CD4-positive, CD25-positive, alpha-beta regulatory T cell (primary cell): ENCODE data around the gene EVI5. TPM values are rescaled to one million over a fixed set of nuclear protein-coding genes. Genes with fewer than 3 reads are reported as not detected.

ENCODE experiments used
- ATAC-seq, 2 donors: fragments of 150-1000 bp; cut with Tn5 transposase; one replicate each; pipeline ENCODE4 v1.10.0; 2021; ENCODE audit warnings: low read depth in 2 of 2, moderate number of reproducible peaks in 2 of 2, moderate library complexity in 1 of 2
- DNase-seq, 3 donors: peaks; one replicate each; pipeline versions ENCODE4 v3.0.0 to v3.0.0-alpha.2; 2012 to 2022; ENCODE audit warnings: mixed read lengths in 1 of 3
- H3K27ac ChIP-seq: one replicate; pipeline ENCODE4 v1.7.0; 2013; ENCODE audit warnings: mild to moderate bottlenecking, low read length; ENCODE audit not compliant: insufficient read depth, poor library complexity, severe bottlenecking
- H3K27me3 ChIP-seq: one replicate; pipeline ENCODE4 v1.7.0; 2013; ENCODE audit warnings: low read length; ENCODE audit not compliant: control insufficient read depth, insufficient read depth
- H3K36me3 ChIP-seq: one replicate; pipeline ENCODE4 v1.7.0; 2013; ENCODE audit warnings: mild to moderate bottlenecking, low read length, moderate library complexity; ENCODE audit not compliant: control insufficient read depth, insufficient read depth
- H3K4me1 ChIP-seq: 2 replicates; pipeline ENCODE4 v1.7.0; 2013; ENCODE audit warnings: mild to moderate bottlenecking, low read length; ENCODE audit not compliant: insufficient read depth, control insufficient read depth, poor library complexity, severe bottlenecking
- H3K4me3 ChIP-seq: one replicate; pipeline ENCODE4 v1.7.0; 2013; ENCODE audit warnings: low read depth, mild to moderate bottlenecking, low read length, moderate library complexity
- H3K9me3 ChIP-seq, 2 experiments: 1 replicate in 1 of 2; 2 replicates in 1 of 2; pipeline ENCODE4 v1.7.0; 2013; ENCODE audit warnings: low read length in 2 of 2, mild to moderate bottlenecking in 1 of 2, moderate library complexity in 1 of 2; ENCODE audit not compliant: control insufficient read depth in 2 of 2
- H3K27ac Mint-ChIP-seq, 3 donors: one replicate each; pipeline ENCODE4 v1.8.0; 2020 to 2022; ENCODE audit warnings: mild to moderate bottlenecking in 3 of 3, mixed read lengths in 3 of 3, moderate library complexity in 2 of 3
- H3K27me3 Mint-ChIP-seq: one replicate; pipeline ENCODE4 v1.8.0; 2022; ENCODE audit warnings: mild to moderate bottlenecking, mixed read lengths
- H3K36me3 Mint-ChIP-seq: one replicate; pipeline ENCODE4 v1.8.0; 2020; ENCODE audit warnings: mixed read lengths
- H3K4me1 Mint-ChIP-seq, 4 donors: one replicate each; pipeline ENCODE4 v1.8.0; 2020 to 2022; ENCODE audit warnings: mixed read lengths in 4 of 4, mild to moderate bottlenecking in 1 of 4
- H3K4me3 Mint-ChIP-seq, 4 donors: one replicate each; pipeline ENCODE4 v1.8.0; 2020 to 2022; ENCODE audit warnings: mild to moderate bottlenecking in 4 of 4, mixed read lengths in 4 of 4, moderate library complexity in 3 of 4
- H3K9me3 Mint-ChIP-seq, 7 donors: one replicate each; pipeline ENCODE4 v1.8.0; 2020 to 2022; ENCODE audit warnings: mixed read lengths in 7 of 7, mild to moderate bottlenecking in 3 of 7, moderate library complexity in 2 of 7
- polyA plus RNA-seq, 4 donors: library from polyadenylated mRNA; unstranded; fragments of 300-500 nt; fragmentation: Illumina TruSeq; gene quantifications; one replicate each; pipeline ENCODE4 v1.2.3, GENCODE V29; 2021
- total RNA-seq: library from RNA; stranded (reverse); gene quantifications from one replicate; pipeline ENCODE4 v1.2.3, GENCODE V29; 2022

EVI5 gene
- total and polyA plus RNA-seq, 5 donors from 2014 or later, result 0.52 to 2.7 (median 0.59) TPM

DNA sequence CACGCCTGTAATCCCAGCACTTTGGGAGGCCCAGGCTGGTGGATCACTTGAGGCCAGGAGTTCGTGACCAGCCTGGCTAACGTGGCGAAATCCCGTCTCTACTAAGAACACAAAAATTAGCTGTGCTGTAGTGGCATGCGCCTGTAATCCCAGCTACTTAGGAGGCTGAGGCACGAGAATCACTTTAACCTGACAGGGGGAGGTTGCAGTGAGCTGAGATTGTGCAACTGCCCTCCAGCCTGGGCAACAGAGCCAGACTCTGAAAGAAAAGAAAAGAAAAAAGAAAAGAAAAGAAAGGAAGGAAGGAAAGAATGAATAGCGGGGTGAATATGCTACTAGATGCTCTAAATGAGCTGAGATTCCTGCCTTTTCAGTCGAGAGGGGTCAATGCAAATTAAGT is 305.3 kb downstream of the EVI5 start:
- H3K4me3 ChIP-seq, result no peak overlapping the region
- peaks cover 24% of the 10 kb centered on the region for H3K36me3 Mint-ChIP-seq
- H3K36me3 ChIP-seq, result no peaks in the 10 kb centered on the region
- H3K27me3 Mint-ChIP-seq, result peaks cover 22% of the 10 kb centered on the region
- peak overlapping the region; percentile 81 to 92 (median 83) for H3K27ac Mint-ChIP-seq
- H3K9me3 ChIP-seq, result no peaks in the 10 kb centered on the region
- H3K27ac ChIP-seq, result no peak overlapping the region
- H3K27me3 ChIP-seq, result no peaks in the 10 kb centered on the region
- H3K9me3 Mint-ChIP-seq, result no peaks in the 10 kb centered on the region
- ATAC-seq (no peak), DNase-seq (no peak)
- peaks cover 17 to 77% (median 23%) of the 10 kb centered on the region in 4 donors for H3K4me1 Mint-ChIP-seq
- H3K4me3 Mint-ChIP-seq, result peak overlapping the region in 3 of 4 donors; percentile 59 to 72 (median 68)
- peaks cover 55% of the 10 kb centered on the region for H3K4me1 ChIP-seq

DNA sequence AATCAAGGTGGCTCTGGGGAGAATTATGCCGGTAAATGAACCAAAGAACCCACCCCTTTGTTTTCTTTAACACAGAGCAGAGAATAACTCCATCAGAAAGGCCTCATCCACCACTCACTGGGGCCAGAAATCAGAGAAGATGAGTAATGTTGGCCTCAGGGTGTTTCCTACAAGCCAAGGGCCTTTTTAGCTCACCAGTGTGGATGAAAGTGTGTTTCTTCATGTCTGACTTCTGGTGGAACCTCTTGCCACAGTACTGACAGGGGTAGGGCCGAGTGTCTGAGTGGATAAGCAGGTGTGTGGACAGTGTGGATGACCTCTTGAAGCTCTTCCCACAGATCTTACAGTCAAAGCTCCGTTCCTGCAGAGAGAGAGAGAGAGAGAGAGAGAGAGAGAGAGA is 306.5 kb downstream of the EVI5 start:
- Mint-ChIP-seq H3K36me3 (peaks cover 24% of the 10 kb centered on the region), H3K4me3 (peak overlapping the region in 2 of 4 donors; percentile 53 to 72), H3K27ac (peak overlapping the region in 2 of 3 donors; percentile 26 to 81), H3K4me1 (peaks cover 23 to 79% (median 27%) of the 10 kb centered on the region in 4 donors), H3K9me3 (no peaks in the 10 kb centered on the region), H3K27me3 (peaks cover 14% of the 10 kb centered on the region)
- Histone ChIP-seq H3K27me3 (no peaks in the 10 kb centered on the region), H3K4me3 (no peak overlapping the region), H3K27ac (no peak overlapping the region), H3K36me3 (no peaks in the 10 kb centered on the region), H3K9me3 (no peaks in the 10 kb centered on the region), H3K4me1 (peaks cover 52% of the 10 kb centered on the region)
- DNase-seq, result no peak
- no peak for ATAC-seq

DNA sequence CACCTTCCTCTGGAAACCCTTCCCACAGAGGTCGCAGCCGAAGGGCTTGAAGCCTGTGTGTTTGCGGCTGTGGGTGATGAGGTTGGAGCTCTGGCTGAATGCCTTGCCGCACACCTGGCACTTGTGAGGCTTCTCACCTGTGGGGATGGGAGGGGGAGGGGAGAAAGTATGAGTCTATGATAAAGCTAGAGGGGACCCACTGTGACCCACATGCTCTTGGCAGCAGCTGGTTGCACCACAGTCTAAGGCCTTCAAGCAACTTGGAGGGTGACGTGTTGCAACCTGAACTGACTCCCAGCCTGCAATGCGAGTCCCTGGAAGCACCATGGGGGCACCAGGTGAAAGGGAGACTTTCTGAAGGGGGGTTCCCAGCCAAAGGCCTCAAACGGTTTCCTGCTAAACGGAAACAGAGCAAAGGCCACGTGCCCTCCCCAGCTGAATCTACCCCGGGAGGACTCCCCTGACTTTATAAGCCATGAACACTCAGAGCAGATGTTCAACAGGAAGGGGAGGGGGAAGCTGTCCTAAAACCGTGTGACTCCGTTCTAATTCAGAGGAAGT is 308.8 kb downstream of the EVI5 start:
- H3K4me1 ChIP-seq, result peaks cover 34% of the 10 kb centered on the region
- H3K4me3 ChIP-seq, result peak overlapping the region; percentile 41
- peak overlapping the region; percentile 72 to 94 (median 89) for H3K27ac Mint-ChIP-seq
- H3K9me3 Mint-ChIP-seq, result no peaks in the 10 kb centered on the region
- H3K4me1 Mint-ChIP-seq, result peaks cover 23 to 74% (median 27%) of the 10 kb centered on the region in 4 donors
- no peaks in the 10 kb centered on the region for H3K36me3 ChIP-seq
- peak overlapping the region; percentile 33 to 77 (median 60) for H3K4me3 Mint-ChIP-seq
- H3K36me3 Mint-ChIP-seq, result peaks cover 24% of the 10 kb centered on the region
- peak; percentile 35 to 85 (median 52) for DNase-seq
- H3K27me3 ChIP-seq, result no peaks in the 10 kb centered on the region
- H3K9me3 ChIP-seq, result no peaks in the 10 kb centered on the region
- H3K27me3 Mint-ChIP-seq, result peaks cover 10% of the 10 kb centered on the region
- peak; percentile 72 to 74 for ATAC-seq
- peak overlapping the region; percentile 67 for H3K27ac ChIP-seq

DNA sequence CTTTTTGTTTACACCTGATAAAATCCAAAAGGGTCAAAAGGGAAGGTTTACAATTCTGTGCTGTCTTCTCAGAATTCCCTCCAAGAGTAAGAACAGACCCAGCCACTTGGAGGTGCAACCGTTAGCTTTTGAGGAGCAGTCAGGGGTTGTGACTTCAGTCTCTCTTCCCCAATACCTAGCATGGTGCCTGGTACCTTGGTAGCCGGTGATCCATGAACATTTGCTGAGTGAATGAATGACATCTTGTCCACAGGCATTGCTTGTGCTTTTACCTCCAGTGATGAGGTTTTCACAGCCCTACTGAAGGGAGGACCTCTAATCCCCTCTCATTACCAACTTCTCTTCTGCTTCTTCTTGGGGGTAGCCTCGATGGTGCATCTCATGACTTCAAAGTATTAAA is 309.9 kb downstream of the EVI5 start:
- Histone ChIP-seq H3K27me3 (no peaks in the 10 kb centered on the region), H3K36me3 (no peaks in the 10 kb centered on the region), H3K9me3 (no peaks in the 10 kb centered on the region), H3K27ac (peak overlapping the region; percentile 67), H3K4me1 (peaks cover 34% of the 10 kb centered on the region), H3K4me3 (no peak overlapping the region)
- H3K36me3 Mint-ChIP-seq, result peaks cover 23% of the 10 kb centered on the region
- H3K27me3 Mint-ChIP-seq, result peaks cover 7% of the 10 kb centered on the region
- ATAC-seq, result no peak
- H3K4me3 Mint-ChIP-seq, result peak overlapping the region in 2 of 4 donors; percentile 9 to 13
- DNase-seq, result no peak
- H3K4me1 Mint-ChIP-seq, result peaks cover 23 to 74% (median 30%) of the 10 kb centered on the region in 4 donors
- H3K27ac Mint-ChIP-seq, result peak overlapping the region; percentile 47 to 82 (median 57)
- H3K9me3 Mint-ChIP-seq, result peaks cover 0 to 1% (median 0%) of the 10 kb centered on the region in 7 donors

DNA sequence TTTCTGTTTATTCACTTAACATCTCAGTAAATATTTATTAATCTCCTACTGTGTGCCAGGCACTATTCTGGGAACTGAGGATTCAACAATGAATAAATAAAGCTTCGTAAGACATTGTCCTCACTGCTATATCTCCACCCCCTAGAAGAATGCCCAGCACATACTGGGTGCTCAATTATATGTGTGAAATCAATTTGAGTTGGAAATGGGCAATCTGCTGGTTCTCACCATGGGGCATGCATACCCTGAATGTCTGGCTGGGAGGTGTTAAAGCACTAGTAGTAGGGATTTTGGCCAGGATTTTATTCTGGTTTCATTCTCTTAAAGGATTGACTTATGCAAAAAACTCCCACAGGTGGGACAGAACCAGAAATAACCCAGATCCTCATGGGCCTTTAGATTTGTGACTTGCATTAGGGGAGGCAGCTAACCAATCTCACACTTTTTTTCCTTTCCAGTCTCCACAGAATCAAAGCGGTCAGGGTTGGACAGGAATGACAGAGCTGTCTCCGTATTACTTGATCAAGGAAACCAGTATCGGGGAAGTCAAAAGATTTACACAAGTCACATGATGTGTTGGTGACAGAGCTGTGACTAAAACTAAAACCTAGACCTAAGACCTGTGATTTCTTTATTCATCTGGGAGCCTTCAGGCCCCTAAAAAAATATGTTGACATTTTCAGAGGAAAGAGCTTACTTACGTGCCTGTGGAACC is 311.0 kb downstream of the EVI5 start:
- H3K9me3 ChIP-seq, result no peaks in the 10 kb centered on the region
- Mint-ChIP-seq H3K4me3 (peak overlapping the region; percentile 3 to 54 (median 21)), H3K4me1 (peaks cover 19 to 63% (median 26%) of the 10 kb centered on the region in 4 donors), H3K36me3 (peaks cover 12% of the 10 kb centered on the region), H3K9me3 (peaks cover 0 to 1% (median 0%) of the 10 kb centered on the region in 7 donors), H3K27me3 (peaks cover 7% of the 10 kb centered on the region), H3K27ac (peak overlapping the region; percentile 47 to 90 (median 74))
- peak overlapping the region; percentile 60 for H3K27ac ChIP-seq
- DNase-seq, result peak in 1 of 3 donors; percentile 83
- no peaks in the 10 kb centered on the region for H3K27me3 ChIP-seq
- peak; percentile 33 to 42 for ATAC-seq
- no peaks in the 10 kb centered on the region for H3K36me3 ChIP-seq
- H3K4me1 ChIP-seq, result peaks cover 34% of the 10 kb centered on the region
- H3K4me3 ChIP-seq, result peak overlapping the region; percentile 12

DNA sequence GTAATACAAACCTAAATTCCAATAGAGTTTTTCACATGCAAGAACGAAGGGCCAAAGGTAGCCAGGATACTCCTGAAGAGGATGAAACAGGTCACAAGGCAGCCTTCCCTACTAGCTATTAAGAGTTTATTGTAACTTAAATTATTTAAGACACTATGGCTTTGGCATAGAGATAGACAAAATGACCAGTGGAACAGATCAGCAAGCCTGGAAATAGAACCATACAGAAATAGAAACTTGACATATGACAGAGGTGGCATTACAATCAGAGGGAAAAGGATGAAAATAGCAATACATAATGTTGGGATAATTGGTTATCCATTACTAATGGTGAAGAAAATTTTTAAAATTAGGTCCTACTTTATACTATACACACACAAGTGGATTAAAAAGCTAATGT is 314.7 kb downstream of the EVI5 start:
- no peaks in the 10 kb centered on the region for H3K9me3 ChIP-seq
- no peak overlapping the region for H3K4me3 Mint-ChIP-seq
- H3K4me1 Mint-ChIP-seq, result peaks cover 5 to 47% (median 20%) of the 10 kb centered on the region in 4 donors
- H3K27ac ChIP-seq, result no peak overlapping the region
- H3K27me3 Mint-ChIP-seq, result peaks cover 13% of the 10 kb centered on the region
- peaks cover 22% of the 10 kb centered on the region for H3K4me1 ChIP-seq
- DNase-seq (no peak), ATAC-seq (no peak)
- no peak overlapping the region for H3K27ac Mint-ChIP-seq
- H3K9me3 Mint-ChIP-seq, result peaks cover 0 to 1% (median 0%) of the 10 kb centered on the region in 7 donors
- no peak overlapping the region for H3K4me3 ChIP-seq
- no peaks in the 10 kb centered on the region for H3K27me3 ChIP-seq
- H3K36me3 ChIP-seq, result no peaks in the 10 kb centered on the region
- H3K36me3 Mint-ChIP-seq, result no peaks in the 10 kb centered on the region

DNA sequence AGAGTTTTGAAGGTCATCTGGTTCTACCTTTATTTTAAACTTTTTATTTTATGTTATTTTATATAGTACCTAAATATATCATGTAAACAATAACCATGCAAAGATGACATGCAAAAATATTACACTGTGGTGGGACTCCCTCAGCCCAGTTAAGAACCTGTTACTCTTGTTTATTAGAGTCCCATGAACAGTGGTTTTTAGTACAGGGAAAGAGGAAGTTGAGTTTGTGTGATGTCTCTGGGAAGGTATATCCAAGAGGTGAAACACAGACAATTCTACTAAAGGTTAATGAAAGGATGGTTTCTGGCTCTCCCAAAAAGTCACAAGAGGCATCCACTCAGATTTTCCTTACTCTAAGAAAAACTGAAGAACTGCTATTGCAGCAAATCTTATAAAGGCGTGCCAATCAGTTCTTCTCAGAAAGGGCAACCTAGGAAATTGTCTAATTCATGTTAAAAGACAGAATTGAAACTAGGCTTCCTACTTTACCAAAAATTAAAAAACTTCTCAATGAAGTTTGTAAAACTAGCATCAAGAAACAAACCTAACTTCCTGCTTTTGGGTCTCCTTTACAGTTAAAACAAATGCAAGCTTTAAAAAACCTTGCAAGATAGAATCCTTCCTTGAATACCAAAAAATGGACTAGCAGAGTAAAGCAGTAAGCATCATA is 318.1 kb downstream of the EVI5 start:
- no peaks in the 10 kb centered on the region for H3K9me3 ChIP-seq
- H3K4me1 Mint-ChIP-seq, result peaks cover 13 to 46% (median 24%) of the 10 kb centered on the region in 4 donors
- ATAC-seq (no peak), DNase-seq (no peak)
- H3K4me3 ChIP-seq, result no peak overlapping the region
- H3K27me3 Mint-ChIP-seq, result peaks cover 5% of the 10 kb centered on the region
- H3K27ac Mint-ChIP-seq, result peak overlapping the region in 2 of 3 donors; percentile 14 to 60
- H3K27me3 ChIP-seq, result no peaks in the 10 kb centered on the region
- no peaks in the 10 kb centered on the region for H3K36me3 ChIP-seq
- H3K4me3 Mint-ChIP-seq, result no peak overlapping the region
- peaks cover 0 to 1% (median 0%) of the 10 kb centered on the region in 7 donors for H3K9me3 Mint-ChIP-seq
- H3K4me1 ChIP-seq, result peaks cover 13% of the 10 kb centered on the region
- no peak overlapping the region for H3K27ac ChIP-seq
- no peaks in the 10 kb centered on the region for H3K36me3 Mint-ChIP-seq
